GM18909 (cell line): Measurements from ENCODE around the gene OLAH.
A peak's percentile ranks its signal among the peaks of the same experiment; 100 is the strongest.

Experiments used
- ATAC-seq: cut with Tn5 transposase; IDR thresholded peaks from one replicate; pipeline ENCODE4 v1.9.1; 2021; ENCODE audit warnings: mild to moderate bottlenecking; ENCODE audit not compliant: unreplicated experiment, poor library complexity

The OLAH gene

DNA sequence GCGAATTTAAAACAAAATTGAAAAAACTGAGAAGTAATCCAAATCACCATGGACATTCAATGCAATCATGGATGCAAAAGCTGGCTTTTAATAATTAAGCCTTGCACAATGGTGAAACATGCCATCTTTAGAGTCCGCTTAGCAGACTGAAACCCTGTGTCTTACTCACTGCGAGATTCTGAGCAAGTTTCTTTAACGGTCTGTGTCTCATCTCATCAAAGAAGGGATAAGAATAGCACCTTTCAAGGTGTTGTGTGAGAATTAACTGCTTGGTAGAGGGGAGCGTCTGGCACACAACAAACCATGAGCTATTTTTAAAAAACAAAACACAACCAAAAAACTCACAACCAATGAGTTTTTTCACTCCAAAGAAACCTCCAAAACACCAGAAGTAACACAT, 23.4 kb downstream of the OLAH start:
- no peak for ATAC-seq

DNA sequence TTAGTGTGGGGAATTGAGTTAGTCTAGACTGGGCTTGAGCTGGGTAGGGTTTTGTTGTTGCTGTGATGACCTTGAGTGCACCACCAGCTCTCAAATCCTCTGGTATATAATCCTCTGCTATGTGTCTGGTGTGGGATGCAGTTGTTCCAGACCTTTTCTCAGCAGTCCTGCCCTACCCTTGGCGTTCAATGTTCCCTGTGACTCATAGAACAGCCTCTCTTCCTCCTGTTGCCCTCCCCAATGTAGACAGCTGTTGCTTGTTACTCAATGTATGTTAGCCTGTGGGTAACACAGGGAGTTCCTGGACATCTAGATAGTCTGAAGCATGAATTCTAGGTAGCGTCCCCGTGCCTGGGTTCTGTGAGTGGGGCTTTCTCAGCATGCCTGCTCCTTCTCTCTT, 25.1 kb downstream of the OLAH start:
- ATAC-seq, result no peak

DNA sequence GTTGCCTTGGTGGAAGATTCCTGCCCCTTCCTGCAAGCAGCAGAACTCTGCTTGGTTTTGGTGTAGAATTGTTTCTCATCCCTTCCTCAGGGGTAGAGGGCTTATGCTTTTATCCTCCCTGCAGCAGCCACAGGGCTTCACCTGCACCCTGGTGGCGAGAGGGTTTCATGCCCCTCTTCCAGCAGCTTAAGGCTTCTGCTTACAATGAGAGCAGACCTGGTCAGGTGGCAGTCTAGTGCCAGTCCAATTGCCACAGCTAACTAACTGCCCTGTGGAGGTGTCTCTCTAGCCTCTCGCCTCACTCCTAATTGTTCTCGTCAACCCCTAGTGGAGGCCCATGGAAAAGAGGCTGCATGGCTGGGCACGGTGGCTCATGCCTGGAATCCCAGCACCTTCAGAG, 25.5 kb downstream of the OLAH start:
- ATAC-seq, result no peak

DNA sequence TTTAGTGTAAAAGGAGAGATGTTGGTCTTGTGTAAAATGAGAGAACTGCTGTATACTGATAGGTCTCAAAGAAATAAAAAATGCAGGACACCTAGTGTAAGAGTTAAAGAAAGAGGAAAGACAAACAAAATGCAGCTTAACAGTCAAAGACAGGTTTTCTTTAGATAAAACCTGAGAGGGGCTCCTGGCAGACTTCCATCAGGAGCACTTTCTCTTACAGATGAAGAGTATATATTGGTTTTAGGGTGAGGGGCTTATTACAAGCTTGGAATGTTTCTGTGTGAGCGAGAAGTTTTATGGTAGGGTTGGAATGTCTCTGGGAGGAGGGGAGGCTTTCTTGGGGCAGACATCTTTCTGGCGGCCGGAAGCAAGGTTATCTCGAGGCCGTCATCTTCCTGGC, 28.6 kb downstream of the OLAH start:
- no peak for ATAC-seq

DNA sequence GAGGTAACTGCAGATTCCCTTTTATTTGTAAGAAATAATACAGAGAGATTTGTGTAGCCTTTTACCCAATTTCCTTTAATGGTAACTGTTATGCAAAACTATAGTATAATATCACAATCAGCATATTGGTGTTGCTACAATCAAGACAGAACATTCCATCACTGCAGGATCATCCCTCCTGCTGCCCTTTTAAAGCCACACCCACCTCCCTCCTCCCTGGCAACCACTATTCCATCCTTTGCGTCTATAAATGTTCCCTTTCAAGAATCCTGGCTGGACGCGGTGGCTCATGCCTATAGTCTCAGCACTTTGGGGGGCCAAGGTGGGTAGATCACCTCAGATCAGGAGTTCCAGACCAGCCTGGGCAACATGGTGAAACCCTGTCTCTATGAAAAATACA, 31.7 kb downstream of the OLAH start:
- no peak for ATAC-seq

DNA sequence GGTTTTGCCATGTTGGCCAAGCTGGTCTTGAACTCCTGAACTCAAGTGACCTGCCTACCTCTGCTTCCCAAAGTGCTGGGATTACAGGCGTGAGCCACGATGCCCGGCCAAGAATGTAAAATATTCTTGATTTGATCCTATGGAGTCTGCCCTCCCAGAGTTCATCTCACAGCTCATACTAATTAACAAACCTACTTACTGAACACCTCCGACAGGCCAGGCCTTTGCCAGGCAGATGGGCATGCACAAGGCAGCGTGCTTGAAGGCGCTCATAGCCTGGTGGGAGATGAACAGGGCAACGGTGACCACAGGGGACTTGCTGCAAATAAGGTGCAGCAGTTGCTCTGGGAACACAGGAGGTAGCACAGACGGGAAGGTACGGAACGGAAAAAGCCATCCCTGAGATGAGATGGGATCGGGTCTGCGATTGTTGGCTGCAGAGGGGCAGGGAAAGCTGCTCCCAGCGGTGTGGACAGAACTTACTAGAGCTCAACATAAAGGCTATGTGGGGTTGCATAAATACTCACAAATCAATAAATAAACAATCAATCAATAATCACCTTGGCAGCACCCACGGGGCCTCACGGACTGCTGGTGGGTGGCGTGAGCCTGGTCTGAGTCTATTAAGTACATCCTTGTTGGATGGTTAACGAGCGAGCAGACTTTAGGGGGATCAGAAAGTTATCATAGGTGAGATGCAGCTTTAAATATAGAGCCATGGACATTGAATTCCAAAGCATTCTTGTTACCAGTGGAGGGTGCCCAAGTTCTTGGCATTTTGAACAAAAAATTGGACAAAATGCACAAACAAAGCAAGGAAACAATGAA, 40.1 kb downstream of the OLAH start:
- ATAC-seq, result no peak

DNA sequence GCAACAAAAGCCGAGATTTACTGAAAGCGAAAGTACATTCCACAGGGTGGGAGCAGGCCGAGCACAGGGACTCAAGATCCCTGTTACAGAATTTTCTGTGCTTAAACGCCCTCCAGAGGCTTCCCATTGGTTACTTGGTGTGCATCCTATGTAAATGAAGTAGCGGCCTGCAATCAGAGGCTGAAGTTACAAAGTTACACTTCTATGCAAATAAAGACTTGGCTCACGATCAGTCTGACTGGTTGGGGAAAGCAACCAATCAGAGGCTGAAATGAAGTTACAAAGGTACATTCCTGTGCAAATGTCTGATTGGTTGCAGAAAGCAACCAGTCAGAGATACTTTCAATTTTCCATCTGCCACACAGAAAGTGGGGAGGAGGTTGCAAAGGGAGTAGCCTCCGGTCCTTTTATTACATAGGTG, 40.8 kb downstream of the OLAH start:
- ATAC-seq, result no peak

DNA sequence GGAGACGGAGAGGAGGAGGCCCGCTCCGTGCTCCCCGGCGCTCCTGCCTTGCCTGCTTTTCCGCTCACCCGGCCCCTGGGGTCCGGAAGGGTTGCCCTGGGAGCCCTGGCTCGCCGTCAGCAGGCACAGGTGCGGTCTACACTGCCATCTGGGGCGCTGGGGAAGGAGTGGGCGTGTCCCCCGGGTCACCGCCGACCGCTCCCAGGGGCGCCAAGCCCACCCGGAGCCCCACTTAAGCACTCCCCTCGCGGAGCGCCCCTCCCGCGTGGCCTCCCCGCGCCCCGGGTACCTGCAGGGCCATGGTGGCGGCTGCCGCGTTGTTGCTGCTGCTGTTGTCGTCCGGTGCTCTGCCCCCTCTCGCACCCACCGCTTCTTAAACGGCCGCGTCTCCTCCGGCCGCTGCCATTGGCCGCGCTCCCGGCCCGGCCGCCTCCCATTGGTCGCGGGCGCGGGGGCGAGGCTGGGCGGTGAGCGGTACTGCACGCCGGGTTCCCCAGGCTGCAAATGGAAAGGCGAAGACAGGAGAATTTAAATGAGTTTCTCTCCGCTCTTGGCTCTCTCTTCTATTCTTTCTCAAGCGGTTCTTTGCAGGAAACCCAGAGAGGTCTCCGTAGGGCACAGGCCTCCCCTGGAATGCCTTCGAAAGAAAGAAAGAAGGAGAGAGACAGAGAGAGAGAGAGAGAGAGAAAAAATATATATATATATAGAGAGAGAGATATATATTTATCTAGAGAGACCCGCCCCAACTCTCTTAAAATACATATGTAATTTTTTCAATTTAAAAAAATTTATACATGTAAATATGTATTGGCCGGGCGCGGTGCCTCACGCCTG, 44.9 kb downstream of the OLAH start, which contains the start of gene ACBD7:
Gene ACBD7, minus strand, starts transcription at position 349 of the 834 bp plus-strand sequence. Its CDS starts 48 bp downstream, at position 301.
- ATAC-seq, result peak; percentile 99

DNA sequence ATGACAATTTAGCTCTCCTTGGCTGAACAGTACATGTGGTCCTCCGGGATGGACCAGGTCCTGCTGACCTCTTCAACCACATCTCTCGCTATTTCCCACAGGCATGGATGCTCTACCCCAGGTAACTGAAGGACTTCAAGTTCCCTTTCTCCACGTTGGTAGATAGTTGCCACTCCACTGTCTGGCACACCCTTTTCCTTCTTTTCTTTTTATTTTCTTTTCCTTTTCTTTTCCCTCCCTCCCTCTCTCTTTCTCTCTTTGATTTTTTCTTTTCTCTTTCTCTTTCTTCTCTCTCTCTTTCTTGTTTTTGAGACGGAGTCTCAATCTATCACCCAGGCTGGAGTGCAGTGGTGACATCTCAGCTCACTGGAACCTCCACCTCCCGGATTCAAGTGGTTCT, 47.7 kb downstream of the OLAH start:
- ATAC-seq, result no peak

DNA sequence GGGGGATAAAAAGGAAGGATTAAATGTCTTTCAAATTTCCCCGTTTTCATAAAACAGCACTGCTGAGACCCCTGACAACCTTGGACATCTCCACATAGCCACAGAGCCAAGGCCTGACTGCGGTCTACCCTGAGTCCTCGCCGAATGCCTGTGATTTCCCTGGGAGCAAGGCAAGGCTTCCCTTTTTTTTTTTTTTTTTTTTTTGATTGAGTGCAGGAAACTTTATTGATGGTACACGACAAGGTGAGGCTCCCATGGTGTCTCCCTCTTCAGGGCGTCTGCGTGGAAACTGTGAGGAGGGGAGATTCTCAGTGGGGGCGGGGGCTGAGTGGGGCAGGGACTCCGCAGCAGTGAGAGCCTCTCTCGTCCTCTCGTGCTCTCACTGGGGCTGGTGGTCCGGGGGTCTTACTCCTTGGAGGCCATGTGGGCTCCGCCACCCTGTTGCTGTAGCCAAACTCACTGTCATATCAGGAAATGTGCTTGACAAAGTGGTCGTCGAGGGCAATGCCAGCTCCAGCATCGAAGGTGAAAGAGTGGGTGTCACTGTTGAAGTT, 49.2 kb downstream of the OLAH start:
- no peak for ATAC-seq

DNA sequence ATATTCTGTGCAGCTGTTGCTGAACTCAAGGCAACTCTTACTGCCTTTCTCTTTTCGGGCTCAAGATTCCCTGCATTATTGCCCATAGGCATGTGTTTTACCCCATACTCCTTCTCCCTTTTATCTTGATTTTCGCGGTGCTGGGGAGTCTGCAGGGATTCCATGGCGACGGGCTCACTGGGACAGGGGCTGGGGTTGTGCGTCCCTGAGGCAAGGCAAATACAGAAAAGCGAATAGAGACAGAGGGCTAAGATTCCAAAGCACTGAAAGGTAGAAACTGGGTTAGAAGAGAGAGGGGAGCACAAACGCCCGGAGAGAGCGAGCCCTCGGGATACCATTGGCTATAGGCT, 52.9 kb downstream of the OLAH start:
- ATAC-seq, result peak; percentile 17

DNA sequence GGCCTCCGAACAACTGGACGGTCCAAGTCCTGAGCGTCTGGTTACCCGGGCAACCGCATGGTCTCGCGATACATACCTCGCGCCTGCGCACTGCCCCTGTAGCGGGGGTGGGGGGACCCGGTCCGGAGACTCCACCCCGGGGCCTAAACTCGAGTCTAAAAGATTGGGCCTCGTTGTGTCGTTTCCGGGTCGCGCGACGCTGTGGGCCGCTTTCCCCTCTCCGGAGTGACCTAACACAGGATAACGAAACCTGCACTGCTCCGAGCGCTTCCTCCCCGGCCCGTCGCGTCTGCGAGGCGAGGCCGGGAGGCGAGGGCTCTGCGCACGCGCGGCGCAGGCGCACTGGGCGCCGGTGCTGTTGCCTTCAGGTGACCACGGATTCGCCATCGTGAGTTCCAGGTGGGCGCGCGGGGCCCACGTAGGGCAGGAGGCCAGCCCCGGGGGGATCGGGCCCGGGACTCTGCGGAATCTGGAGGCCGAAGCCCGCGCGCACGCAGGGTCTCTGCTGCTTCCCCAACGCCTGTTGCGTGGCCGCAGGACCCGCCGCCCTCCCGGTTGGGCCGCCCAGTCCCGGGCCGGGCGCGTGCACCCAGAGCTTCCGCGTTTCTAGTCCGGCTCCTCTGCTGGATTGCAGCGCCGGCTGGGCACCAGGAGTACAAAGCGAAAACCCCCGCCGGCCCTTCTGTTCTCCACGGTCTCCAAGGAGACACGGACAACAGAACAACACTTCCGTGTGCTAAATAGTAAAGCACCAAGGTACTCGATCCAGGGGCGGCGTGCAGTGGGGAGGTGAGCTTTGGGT, 53.5 kb downstream of the OLAH start, which contains the start of gene RPP38:
Gene RPP38, plus strand, starts transcription at position 345 of the 802 bp plus-strand sequence. CDS start 5,960 bp downstream, outside the sequence.
- peak; percentile 88 for ATAC-seq

DNA sequence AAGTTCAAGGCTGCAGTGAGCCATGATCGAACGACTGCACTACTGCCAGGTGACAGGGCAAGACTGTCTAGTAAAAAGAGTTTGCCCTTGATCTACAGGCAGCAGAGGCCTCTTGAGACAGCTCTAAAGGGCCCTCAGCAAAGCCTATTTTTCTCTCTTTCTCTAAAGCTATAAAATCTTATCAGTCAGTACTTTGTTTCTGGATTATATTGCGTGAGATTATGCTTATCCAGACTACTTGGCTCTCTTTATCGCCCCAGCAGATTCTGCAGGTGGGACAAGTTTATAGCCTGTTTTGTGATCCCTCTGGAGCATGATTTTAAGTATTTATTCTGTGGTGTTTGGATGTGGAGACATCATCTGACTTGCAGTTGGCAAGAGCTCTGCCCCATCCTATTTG, 56.1 kb downstream of the OLAH start:
- ATAC-seq, result no peak

DNA sequence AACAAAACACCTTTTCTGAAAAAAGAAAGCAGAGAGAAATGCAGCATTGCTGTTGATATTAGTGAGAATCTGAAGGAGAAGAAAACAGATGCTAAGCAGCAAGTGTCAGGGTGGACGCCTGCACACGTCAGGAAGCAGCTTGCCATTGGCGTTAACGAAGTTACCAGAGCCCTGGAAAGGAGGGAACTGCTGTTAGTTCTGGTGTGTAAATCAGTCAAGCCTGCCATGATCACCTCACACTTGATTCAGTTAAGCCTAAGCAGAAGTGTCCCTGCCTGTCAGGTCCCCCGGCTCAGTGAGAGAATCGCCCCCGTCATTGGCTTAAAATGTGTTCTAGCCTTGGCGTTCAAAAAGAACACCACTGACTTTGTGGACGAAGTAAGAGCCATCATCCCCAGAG, 59.8 kb downstream of the OLAH start:
- ATAC-seq, result no peak

DNA sequence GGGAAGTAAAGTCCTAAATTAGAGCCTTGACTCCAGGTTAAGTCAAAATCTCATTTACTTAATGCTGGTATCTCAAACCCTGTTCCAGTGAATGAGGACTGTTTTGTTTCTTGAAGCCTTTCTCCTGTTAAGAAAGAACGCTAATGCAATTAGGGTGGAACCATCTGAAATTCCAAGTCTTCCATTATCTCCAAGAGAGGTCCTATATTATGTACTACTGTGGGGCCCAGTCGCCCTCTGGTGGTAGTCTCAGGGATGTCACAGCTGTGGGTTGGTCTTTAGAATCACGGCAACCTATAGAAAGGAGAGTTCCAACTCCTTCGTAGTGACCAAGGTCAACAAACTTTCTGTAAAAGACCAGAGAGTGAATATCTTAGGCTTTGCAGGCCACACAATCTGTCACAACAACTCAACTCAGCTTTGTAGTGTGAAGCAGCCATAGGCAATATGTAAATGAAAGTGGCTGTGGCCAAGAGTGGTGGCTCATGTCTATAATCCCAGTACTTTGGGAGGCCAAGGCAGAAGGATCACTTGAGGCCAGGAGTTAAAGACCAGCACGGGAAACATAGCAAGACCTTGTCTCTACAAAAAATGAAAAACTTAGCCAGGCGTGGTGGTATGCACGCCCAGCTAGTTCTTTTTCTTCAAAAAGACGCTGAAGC, 62.7 kb downstream of the OLAH start:
- peak; percentile 81 for ATAC-seq

DNA sequence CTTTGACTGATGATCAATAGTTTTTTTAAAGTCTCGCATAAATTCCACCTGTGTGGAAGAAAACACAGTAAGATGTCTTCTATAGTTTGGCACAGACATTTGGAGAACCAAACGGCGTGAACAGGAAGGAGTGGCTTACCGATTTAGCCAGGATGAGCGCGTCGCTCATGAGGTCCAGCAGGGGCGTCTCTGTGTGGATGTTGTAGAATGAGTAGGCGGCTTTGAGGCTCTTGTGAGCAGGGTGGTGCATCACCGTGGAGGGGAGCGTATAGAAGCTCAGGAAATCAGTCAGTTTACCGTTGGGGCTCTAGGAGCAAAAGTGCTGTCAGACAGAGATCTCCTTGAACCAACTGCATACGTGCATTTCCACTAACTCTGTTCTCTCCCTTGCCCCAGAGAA, 68.9 kb downstream of the OLAH start:
- no peak for ATAC-seq

DNA sequence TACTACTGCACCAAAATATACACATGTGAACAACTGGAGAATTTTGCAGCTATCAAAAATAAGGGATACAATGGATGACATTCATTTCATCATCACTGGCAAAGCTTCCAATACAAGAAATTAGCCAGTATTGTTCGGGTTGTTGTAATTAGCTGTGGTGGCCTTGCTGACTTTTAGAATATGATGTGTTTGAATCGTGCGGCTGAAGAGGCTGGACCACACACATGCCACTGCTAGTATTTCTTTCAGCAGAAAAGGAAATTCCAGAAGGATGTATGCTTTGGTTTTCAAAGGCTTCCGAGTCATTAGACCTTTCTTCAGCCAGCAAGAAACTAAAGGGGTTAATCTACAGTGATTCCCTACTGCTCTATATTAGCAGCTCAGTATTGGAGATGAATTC, 70.0 kb downstream of the OLAH start:
- no peak for ATAC-seq

DNA sequence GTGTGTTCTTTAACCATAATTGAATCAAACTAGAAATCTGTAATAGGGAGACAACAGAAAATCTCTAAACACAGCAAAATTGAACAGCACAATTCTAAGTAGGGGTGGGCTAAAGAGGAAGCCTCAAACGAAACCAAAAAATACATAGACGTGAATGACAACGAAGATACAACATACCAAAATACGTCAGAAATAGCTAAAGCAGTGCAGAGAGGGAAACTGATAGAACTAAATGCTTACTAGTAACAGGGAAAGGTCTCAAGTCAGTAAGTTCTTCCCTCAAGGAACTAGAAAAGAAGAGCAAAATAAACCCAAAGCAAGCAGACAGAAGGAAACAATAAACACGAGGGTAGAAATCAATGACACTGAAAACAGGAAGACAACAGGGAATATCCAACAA, 72.5 kb downstream of the OLAH start:
- no peak for ATAC-seq

DNA sequence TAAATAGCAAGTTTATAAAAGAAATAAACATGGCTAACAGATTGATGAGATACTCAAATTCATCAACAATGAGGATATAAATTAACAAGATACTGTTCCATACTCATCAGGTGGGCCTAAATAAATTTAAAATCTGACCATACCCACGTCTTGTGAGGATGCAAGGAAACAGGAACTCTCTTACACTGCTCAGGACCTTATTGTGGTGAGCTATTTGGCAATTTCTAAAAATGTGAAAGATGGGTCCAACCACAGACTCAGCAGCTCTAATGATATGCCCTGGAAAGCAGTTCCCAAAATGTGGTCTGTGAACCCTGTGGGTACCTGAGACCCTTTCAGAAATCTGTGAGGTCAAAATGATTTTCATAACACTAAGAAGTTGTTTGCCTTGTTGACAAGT, 74.9 kb downstream of the OLAH start:
- no peak for ATAC-seq

DNA sequence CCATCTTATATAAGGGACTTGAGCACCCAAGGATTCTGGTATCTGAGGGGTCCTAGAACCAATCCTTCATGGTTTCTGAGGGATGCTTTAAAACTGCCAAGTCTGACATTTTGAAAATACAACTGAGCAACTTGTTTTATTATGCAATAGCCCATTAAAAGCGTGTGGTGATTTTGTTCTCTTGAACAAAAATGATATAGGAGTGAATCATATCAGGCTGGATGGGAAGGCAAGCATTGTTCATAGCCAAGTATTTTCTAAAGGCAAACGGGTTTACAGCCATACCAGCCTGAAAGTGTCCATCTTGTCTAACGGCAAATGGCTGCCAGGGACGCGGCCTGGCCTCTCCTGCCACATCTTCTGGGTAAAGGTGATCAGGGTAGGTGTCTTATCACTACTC, 76.8 kb downstream of the OLAH start:
- ATAC-seq, result no peak
